NCI-H128 (cell line): Measurements from ENCODE around the gene ANO8.
"Not testable (repeated sequence)": the region's sequence is repeated elsewhere in the genome, so short reads cannot be mapped to it uniquely, and the experiment has no call there.

Source experiments
- DNase-seq: peaks from one replicate; lab custom pipeline; 2025; ENCODE audit not compliant: unreplicated experiment; lab: John Stamatoyannopoulos, UW

Gene ANO8

DNA sequence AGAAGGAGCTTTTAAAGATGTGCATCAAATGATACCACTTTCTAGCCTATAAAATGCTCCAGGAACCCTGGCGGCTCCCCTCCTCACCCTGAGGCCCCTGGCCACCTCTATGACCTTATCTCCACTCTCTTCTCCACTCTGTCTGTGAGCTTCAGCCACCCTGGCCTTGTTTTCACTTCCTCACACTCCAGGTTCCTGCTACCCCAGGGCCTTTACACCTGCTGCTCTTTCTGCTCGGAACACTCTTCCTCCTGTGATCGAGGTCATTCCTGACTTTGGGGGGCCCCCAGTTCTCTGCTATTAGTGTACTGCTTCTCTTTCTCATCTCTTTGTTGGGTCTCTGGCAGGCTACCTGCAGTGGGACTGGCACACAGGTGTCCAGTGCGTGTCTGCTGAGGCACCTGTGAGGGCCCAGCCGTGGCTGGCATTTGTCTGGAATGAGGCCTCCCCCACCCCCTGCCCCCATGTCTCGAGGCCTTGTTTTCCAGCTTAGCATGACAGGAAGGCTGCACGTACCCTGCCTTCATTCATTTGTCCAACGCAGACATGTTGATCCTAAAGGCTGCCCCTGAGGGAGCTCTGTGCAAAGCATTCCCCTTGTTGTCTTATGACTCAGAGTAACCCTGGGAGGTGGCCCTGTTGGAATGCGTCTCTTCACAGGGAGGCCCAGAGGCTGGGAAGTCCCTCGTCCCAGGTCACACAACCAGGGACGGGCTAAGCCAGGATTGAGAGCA, 23.0 kb downstream of the ANO8 start:
- DNase-seq: no peak

DNA sequence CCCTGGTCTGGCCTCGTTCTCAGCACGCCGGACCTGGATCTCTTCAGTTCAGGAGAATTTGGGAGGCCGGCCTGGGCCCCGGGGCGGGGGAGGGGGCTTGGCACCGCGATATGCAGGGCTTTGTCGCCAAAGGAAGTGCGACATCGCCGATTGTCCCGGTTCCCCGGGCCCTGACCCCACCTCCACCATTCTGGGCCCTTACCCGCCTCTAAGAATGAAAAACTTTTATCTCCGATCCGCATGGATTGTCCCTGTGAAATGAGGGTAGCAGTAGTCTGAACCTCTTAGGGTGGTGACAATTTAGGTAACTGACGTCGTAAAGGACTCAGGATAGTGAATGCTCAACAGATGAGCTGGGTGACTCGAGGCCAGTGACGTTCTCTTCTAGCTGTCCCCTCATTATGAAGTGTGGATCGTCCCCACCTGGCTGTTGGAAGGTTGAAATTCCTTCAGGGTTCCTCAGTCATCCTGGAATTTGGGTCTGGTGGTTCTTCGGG, 24.6 kb downstream of the ANO8 start:
- DNase-seq: no peak

DNA sequence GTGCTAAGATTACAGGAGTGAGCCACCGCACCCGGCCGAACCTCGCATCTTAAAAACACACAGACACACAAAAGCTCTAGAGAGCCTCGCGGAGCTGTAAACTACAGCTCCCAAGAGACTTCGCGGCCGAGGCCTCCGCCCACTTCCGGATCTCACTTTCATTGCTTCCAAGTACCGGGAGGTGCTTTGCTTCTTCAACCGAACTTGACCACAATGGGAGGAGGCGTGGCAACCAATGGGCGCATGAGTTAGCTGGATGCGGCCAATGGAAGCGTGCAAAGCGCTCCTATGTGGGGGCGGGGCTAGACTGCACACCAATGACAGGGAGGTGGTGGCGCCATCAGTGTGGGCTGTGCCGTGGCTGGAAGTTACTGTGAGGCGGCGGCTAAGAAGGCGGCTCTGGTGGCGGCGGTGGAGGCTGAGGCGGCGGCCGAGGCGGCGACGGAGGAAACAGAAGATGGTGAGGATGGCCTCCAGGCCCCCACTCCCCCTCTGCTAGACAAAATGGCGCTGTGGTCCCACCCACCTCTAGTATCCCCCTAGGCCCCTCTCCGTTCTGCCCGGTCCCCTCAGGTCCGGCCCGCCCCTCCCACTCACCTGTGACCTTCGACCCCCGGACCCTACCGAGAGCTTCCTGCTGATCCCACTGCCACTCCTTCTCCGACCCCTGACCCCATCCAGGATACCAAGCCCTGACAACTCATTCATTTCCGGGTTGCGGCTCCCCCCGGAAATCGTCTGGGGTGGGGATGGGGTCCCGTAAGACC, 25.3 kb downstream of the ANO8 start, which contains the start of gene DDA1:
Gene DDA1, plus strand, starts transcription at position 366 of the 767 bp plus-strand sequence. Its CDS starts 92 bp downstream, at position 458.
- peak; percentile 97 for DNase-seq

DNA sequence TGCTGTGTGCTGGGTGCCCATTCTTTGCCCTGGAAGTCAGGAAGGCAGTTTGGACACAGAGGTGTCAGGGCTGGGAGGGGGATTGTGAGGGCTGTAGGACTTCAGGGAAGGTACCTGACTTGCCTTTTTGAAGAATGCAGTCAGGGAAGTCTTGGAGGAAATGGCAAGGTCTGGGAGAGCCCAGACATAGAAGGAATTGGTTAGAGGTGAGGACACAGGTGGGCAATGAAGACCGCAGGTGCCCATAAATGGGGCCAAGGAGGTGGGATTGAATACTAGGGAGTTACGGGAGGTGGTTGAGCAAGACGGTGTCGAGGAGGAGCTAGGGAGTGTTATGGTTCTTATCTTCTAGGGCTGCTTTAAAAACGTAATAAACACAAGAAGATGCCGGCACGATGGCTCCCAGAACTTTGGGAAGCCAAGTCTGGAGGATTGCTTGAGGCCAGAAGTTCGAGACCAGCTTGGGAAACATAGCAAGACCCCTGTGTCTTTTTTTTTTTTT, 26.7 kb downstream of the ANO8 start:
- DNase-seq: no peak

DNA sequence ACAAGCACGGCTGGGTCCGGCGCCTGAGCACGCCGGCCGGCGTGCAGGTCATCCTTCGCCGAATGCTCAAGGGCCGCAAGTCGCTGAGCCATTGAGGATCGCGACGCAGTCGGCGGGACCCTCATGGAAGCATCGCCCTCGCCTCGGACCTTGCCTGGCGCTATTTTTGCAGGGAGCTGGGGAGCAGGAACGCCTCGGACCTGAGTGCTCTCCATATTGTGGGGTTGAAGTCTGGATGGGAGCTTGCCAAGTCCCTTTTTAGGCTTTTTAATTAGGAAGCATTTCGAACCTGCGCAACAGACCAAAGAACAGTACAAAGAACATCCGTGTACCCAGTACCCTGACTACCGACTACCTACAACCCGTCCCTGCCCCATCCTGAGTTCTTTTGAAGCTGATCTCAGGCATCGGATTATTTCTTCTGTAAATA, 28.4 kb downstream of the ANO8 start:
- DNase-seq: no peak

DNA sequence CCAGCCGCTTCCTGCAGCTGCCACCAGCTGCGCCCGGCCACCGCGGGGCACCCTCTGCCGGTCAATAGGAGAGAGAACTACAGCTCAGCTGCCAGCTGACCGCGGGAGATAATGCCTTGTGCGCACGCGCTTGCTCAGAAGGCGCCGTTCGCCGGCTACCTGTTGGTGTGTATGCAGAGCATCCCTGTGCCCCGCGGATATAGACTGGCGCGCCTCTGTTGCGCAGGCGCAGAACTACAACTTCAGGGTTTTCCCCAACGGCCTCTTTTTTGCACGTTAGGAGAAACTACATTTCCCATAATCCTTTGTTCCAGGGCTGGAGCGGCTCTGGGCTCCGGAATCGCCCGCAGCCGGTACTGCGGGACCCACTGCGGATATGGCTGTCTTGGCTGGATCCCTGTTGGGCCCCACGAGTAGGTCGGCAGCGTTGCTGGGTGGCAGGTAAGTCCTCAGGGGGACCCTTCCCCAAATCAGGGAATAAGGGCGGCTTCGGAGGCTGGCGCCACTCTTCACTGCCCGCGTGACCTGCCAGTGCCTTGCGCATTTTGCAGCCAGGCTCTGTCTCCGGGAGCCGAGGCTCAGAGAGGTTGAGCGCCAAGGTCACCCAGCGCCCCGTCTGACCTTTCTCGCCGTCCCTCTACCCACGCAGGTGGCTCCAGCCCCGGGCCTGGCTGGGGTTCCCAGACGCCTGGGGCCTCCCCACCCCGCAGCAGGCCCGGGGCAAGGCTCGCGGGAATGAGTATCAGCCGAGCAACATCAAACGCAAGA, 29.0 kb downstream of the ANO8 start, which contains the start of gene MRPL34:
Gene MRPL34, plus strand, starts transcription at position 356 of the 768 bp plus-strand sequence. Its CDS starts 21 bp downstream, at position 377.
- DNase-seq: peak; percentile 96

DNA sequence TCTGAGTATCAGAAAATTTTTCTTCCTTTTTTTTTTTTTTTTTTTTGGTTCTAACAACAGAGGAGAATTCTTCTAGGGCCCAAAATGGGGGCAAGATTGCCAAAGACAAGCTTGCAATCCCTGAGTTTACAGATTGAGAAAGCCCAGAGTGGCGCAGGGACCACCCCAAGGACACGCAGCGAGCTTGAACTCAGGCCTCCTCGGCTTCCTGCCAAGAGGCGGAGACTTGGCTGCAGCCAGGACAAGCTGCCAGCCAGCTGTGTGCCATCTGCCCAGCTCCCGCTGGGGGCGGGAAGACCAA, 29.5 kb downstream of the ANO8 start:
- no peak for DNase-seq

DNA sequence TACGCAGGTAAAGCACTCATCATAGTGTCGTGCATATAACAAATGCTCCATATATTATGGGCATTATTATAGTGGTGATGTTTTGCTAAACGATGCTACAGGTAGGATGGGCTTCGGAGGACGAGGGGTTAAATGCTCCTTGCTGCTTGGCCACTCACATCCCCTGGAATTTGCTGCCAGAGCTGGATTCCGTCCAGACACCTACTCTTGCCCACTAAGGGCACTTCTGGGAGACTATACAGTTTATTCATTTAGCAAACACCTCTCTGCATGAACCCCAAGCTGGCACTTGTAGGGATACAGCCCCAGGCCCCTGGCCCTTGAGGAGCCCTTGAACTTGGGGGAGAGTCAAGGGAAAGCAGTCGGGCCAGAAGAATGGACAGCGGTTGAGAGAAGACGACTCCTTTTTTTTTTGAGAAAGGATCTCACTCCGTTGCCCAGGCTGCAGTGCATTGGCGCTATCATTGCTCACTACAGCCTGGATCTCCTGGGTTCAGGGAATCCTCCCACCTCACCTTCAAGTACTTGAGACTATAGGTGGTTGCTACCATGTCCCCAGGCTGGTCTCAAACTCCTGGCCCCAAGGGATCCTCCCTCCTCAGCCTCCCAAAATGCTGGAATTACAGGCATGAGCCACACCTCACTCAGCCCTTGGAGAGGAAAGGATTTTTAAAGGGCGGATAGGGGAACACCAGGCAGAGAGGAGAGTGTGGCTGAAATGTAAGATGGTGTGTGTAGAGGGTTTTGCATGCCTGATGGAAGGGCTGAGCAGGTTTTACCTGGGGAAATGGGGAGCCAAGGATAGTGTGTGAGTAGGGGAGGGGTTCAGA, 30.1 kb downstream of the ANO8 start:
- no peak for DNase-seq

DNA sequence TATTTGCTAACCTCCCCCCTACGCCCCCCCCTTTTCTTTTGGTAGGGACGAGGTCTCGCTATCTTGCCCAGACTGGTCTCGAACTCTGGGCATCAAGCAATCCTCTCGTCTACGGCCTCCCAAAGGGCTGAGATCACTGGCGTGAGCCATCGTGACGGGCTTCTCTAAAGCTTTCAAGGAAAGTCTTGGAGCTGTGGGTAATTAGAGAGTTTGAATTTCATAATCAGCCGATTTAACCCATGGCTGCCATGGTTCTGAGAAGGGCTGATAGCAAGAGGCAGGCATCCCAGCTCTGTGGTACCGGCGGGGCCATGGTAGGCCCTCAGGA, 30.8 kb downstream of the ANO8 start:
- no peak for DNase-seq

DNA sequence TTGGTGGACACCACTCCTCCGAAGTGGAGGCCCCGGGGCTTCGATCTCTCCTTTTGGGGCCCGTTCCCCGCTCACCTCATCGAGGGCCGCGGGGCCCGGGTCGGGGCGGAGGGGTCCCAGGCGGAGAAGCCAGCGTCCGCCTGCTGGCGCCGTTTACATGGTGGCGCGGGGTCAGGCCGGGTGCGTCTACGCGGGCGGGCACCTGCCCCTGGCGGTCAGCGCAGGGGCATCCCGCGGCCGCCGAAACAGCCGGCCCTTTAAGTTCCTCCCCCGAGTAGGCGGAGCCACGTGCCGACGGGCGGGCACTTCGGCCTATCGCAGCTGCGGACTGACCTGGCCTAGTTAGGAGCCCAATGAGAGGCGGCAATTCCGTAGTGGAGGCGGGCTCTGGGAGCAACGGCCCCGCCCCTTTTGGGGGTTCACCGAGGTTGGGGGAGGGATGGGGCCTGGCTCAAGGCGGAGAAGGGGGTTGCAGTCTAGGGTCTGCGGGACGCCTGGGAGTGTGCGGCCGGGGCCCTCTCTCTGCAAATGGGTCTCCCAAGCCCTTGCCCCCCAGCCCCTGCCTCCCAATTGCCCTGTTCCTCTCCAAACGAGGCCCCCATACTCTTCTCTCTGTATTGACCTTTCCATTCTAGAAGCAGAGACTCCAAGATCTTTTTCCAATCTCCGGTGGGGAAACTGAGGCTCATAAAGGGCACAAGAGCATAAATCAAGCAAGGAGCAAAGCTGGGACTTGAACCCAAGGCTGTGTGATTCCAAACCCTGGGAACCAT, 31.3 kb downstream of the ANO8 start, which contains the start of gene ABHD8:
Gene ABHD8, minus strand, starts transcription at position 259 of the 773 bp plus-strand sequence. CDS start 1,809 bp downstream, outside the sequence.
- DNase-seq: peak; percentile 92

DNA sequence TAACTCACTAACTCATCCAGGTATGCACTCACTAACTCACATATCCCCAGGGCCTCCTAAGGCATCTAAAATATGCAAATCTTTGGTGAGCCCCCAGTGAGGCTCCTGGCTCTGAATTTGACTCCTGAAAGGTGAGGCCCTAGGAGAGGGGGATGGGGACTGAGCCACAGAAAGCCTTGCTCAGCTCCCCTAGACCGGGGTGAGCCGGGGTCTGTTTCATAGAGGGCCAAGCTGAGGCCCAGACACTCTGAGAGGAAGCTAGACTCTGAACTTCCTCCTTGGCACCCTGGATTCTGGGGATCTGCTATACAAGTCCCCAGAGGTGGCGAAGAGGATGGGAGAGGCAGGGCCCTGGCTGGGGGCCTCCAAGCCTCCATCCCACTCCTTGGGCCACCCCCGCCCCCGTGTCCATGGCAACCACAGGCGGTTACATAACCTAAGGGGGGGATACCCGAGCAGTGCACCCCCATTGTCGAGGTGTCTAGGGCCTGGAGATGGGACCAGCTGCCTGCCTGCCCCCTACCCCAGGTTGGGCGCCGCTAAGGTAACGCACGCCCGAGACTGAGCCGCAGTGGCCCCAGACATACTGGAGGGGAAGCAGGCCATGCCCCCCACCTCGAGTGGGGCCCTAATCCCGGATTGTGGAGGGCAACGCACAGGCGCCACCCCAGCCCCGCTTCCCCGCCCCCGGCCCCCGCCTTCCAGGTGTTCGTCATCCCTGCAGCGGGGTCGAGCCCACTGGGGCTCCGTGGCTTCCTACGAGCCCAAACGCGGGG, 32.1 kb downstream of the ANO8 start:
- DNase-seq: no peak

DNA sequence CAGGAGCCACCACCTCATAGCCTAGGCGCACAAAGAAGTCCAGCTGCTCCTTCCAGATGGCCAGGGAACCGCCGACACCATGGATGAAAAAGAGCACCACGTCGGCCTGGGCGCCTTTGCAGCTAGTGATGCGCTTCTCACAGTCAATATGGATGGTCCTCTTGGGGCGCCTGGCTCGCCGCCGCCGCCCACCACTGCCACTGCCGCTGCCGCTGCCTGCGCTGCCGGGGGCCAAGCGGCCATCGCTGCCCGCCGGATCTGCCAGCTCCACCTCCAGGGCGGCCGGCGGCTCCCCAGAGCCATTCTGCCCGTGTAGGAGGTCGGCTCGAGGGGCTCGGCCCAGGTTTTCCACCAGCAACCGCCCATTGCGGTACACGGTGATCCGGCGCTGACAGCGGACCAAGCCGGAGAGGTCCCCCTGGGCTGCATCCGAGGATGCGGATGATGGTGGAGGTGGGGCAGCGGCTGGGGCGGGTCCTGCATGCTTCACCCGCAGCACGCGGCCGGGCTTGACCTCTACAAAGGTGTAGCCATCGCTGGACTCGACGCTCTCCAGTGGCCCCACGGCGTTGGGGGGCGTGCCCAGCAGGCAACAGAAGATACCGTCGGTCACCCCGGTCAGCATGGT, 33.5 kb downstream of the ANO8 start:
- DNase-seq: no peak

DNA sequence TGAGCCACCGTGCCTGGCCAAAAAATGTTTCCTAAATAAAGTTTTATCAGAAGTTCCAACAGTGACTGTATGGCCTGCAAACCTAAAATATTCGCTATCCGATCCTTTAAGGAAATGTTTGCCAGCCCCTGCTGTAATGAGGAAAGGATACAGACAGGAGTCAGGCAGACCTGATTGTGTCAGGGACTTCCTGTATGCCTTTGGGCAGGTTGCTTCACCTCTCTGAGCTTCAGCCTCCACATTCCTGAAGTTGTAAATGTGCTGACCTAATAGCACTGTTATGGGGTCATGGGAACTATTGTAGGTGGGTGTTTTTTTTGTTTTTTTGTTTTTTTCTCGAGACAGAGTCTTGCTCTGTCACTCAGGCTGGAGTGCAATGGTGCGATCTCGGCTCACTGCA, 37.7 kb downstream of the ANO8 start:
- DNase-seq: no peak

DNA sequence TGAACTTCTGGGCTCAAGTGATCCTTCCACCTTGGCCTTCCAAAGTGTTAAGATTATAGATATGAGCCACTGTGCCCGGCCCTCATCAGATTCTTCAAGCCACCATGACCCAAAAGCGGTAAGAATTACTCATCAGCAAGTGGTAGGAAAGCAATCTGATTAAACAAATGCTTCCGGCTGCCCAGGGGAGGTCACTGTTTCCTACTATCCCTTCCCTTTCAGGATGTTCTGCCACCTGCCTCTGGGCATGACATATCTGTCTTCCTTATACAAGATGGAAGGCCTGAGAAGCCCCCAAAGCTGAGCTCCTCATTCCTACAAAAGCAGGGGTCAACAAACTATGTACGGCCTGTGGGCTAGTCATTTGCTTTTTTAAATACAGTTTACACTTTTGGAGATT, 38.4 kb downstream of the ANO8 start:
- DNase-seq: no peak

DNA sequence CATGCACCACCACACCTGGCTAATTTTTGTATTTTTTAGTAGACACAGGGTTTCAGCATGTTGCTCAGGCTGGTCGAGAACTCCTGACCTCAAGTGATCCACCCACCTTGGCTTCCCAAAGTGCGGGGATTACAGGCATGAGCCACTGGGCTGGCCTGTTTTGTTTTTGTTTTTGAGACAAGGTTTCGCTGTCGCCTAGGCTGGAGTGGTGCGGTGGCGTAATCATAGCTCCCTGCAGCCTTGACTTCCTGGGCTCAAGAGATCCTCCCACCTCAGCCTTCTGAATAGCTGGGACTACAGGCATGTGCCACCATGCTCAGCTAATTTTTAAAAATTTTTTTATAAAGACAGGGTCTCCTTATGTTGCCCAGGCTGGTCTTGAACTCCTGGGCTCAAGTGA, 39.1 kb downstream of the ANO8 start:
- not testable (repeated sequence) for DNase-seq

DNA sequence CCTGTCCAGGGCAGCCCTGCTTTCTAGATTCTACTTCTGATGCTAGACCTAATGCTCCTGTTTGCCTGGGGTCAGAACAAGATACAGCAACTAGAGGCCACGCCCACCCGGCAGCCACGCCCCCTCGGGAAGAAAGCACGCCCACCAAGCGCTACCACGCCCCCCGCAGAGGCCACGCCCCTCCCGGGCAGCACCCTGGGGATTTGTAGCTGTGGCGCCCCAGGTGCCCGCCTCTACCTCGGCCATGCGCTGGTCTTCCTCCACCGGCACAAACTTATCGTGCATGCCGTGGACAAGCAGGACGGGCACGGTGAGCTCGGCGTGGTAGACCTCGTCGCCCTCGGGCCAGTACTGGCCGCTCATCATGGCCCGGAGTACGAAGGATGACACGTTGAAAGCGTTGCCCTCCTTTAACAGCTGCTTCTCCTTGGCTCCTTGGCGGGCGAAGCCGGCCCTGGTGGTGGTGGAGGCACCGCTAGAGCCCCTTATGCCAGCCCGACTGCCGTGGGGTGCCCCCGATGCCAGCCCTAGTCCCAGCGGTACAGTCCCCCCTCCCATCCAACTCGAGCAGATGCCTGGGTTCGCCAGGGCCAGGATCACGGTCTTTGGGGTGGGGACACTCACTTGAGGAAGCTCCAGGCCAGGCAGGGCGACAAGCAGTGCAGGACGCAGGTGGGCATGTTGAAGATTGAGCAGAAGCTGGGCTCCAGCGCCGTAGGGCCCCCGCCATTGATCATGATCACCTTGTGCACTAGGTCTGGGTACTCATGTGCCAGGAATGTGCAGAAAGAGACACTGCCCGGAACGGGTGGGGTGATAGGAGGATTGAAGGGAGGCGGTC, 40.4 kb downstream of the ANO8 start:
- DNase-seq: no peak

DNA sequence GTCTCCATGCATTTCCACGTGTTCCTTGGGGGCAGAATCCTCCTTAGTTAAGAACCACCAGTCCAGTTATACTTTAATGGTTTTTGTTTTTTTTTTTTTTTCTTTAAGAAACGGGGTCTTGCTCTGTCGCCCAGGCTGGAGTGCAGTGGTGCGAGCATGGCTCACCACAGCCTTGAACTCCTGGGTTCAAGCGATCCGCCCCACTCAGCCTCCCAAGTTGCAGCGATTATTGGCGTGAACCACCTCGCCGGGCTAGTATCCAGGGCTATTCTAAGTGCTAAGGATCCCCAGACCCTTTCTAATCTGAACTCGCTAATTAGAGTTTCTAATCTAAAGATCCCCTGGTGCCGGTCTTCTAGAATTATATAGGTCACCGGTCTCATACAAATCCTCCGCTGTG, 41.0 kb downstream of the ANO8 start:
- DNase-seq: no peak
